Epithelial cell of proximal tubule (primary cell): ENCODE measurements around the gene IGFBP2. TPM values are rescaled to one million over a fixed set of nuclear protein-coding genes. Genes with fewer than 3 reads are reported as not detected.

ENCODE experiments used
- DNase-seq: peaks from one replicate; pipeline ENCODE4 v3.0.0-alpha.2; 2011; ENCODE audit warnings: low read depth
- H3K4me3 ChIP-seq: 2 replicates; pipeline ENCODE4 v1.5.1; 2011; ENCODE audit warnings: low read depth, mild to moderate bottlenecking, low read length
- CTCF ChIP-seq: conservative IDR thresholded peaks from 2 replicates; pipeline ENCODE4 v1.5.1; 2012; ENCODE audit warnings: low read depth, mild to moderate bottlenecking, low read length
- total RNA-seq: library from RNA; depleted of rRNA; stranded (reverse); fragments of >200 nt; gene quantifications from 2 replicates; pipeline ENCODE4 v1.2.3, GENCODE V29; 2015

The IGFBP2 gene
- total RNA-seq, 1 donor from 2014 or later, result 409 TPM

- H3K4me3 ChIP-seq, result no peak overlapping the region
- TF ChIP-seq CTCF, result peak; percentile 79
- DNase-seq, result no peak
Measured at GRCh38 chr2:216698895-216699294, 65.7 kb downstream of the IGFBP2 start.

GRCh38 chr2:216700088-216700567 is 66.9 kb downstream of the IGFBP2 start:
- no peak for DNase-seq
- TF ChIP-seq CTCF, result no peak

GRCh38 chr2:216700781-216701180 is 67.6 kb downstream of the IGFBP2 start:
- DNase-seq, result no peak
- no peak for TF ChIP-seq CTCF
- H3K4me3 ChIP-seq, result no peak overlapping the region

More at GRCh38 chr2:216700088-216700567, 66.9 kb downstream of the IGFBP2 start:
- H3K4me3 ChIP-seq, result no peak overlapping the region

- no peak overlapping the region for H3K4me3 ChIP-seq
- no peak for TF ChIP-seq CTCF
- DNase-seq, result no peak
Measured at GRCh38 chr2:216701544-216701943, 68.3 kb downstream of the IGFBP2 start.

GRCh38 chr2:216702756-216703155 is 69.5 kb downstream of the IGFBP2 start:
- DNase-seq, result no peak
- H3K4me3 ChIP-seq, result no peak overlapping the region
- TF ChIP-seq CTCF, result no peak

- TF ChIP-seq CTCF, result no peak
- no peak for DNase-seq
- no peak overlapping the region for H3K4me3 ChIP-seq
Measured at GRCh38 chr2:216710551-216711301, 77.5 kb downstream of the IGFBP2 start.

- no peak for TF ChIP-seq CTCF
- no peak for DNase-seq
- no peak overlapping the region for H3K4me3 ChIP-seq
Measured at GRCh38 chr2:216711348-216711747, 78.1 kb downstream of the IGFBP2 start.
